T-helper 22 cell (primary cell): ENCODE measurements around the gene CSNK1G2.

Experiments
- DNase-seq: peaks from one replicate; pipeline ENCODE4 v3.0.0-alpha.2; 2020; ENCODE audit warnings: low read depth

The CSNK1G2 gene

DNA sequence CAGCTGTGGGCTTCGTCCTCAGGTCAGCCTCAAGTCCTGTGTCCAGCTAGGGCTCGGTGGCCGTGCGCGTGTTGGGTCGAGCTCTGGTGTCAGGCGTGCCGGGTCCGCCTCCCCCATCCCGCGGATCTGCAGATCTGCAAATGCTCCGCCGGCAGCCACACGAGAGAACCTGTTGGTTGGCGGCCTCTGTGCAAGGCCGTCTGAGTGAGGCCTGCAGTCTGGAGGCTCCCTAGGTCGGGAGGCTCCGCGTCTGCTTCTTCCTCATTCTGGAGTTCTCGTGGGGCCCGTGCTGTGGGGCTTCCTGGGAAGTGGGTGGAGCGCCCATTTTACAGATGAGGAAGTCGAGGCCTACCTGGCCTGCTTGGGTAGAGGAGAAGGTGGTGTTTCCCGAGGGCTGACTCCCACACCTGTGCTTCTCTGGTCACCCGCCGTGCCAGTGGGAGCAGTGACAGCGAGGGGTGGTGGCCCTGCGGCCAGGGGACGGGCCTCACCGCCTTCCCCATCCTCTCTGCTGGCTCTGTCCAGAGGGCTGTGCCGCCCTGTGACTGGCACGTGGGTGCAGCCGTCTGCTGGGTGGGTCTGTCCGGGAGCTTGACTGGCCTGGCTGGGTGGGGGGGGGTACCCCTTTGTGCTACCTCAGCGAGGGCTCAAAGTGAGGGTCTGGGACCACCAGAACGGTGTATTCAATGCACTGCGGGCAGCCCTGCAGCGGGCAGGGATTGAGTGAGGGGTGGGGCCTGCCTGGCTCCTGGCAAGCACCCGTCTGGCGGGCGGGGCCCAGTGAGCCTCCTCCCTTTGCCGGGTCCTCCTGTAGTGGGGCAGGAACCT is 3.3 kb downstream of the CSNK1G2 start:
- DNase-seq = no peak

DNA sequence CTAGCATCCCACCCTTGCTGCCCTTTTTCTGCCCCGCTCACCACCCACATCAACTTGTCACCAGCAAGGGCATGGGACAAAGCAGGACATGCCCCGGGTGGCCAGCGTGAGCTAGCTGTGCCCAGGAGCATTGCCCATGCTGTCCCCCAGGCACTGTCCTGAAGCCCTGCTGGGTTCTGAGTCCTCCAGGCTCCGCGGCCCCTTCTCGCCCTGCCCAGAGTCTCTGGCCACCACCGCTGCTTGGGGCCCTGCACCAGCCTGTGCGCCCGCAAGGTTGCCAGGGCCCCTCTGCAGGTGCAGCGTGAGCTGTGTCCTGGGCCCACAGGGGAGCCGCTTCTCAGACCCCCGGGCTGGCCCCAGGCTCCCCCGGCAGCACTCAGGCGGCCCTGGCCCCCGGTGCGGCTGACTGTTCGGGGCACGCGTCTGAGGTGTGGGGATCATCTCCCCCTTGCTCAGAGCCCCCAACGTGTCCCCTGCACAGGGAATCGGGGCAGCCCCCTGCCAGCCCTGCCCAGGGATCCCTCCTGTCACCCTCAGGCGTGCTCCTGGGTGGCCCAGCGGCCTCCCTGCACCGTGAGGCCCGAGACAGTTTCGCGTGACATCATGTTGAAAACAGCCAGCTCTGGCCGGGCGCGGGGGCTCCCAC is 4.1 kb downstream of the CSNK1G2 start:
- DNase-seq = no peak

DNA sequence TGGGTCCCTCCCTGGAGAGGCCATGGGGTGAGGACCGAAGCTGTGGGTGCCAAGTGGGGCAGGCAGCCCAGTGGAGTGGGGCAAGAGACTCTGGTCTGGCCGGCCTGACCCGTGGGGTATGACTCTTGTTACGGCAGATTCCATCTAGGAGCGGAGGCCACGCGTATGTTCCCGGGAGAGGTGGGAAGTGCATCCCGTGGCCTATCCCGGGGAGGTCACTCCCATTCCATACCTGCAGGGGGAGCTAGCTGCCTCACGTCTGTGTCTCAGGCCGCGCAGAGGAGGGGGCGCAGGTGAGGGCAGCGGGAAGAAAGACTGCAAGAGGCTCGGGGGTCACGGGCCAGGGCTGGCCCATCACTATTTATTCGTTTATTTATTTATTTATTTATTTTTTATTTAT is 4.9 kb downstream of the CSNK1G2 start:
- no peak for DNase-seq

DNA sequence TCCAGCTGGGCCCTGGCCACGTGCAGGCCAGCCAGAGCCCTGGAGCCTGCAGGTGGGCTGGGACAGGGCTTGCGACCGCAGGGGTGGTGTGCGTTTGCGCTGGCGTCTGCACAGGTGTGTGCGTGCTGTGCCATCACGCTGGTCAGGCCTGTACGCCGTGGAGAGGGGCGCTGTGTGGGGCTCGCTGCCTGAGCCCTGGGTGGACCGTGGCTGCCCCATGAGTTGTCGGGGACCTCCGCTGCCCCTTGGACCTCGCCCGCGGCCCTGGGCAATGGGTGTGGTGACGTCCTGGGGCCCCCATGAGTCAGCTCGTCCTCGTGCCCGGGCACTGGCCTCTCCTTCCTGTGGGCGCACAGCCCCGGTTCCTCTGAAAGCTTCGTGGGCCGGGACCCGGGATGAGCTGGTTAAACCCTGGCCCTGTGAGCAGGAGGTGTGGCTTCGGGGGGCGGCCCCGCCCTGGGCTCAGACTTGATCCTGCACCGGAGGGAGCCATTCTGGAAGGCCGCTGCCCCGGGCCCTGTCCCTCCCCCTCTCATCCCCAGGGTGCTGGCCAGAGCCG is 6.8 kb downstream of the CSNK1G2 start:
- no peak for DNase-seq

DNA sequence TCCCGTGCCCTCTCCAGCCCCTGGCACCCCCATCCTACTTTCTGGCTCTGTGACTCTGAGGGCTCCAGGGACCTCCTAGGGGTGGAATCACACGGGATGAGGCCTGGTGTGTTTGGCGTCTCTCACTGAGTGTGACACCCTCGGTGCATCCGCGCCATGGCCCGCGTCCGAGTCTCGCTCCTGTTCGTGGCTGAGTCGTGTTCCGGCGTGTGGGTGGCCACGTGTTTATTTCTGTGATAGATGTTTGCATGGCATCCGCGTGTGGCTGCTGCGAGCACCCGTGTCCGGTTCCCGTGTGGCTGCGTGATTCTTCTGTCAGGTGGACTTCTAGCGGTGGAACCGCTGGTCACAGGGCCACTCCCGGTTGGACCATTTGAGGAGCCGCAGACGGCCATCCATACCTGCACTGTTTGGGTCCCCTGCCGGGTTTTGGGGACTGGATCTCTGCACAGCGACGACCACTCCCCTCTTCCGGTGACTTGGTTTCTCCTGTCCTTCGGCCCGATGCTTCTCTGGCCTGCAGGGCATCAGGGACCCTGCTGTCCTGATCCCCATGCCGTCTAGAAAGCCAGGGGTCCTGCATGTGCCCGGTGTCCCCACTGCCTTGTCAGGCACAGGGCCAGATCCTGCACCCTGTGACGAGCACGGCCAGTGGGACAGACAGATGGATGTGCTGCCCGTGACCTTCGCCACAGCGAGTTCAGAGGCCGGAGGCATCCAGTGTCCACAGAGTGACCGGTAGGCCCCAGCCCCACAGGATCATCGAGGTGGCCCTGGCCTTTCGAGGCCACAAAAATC is 8.5 kb downstream of the CSNK1G2 start:
- DNase-seq = no peak

DNA sequence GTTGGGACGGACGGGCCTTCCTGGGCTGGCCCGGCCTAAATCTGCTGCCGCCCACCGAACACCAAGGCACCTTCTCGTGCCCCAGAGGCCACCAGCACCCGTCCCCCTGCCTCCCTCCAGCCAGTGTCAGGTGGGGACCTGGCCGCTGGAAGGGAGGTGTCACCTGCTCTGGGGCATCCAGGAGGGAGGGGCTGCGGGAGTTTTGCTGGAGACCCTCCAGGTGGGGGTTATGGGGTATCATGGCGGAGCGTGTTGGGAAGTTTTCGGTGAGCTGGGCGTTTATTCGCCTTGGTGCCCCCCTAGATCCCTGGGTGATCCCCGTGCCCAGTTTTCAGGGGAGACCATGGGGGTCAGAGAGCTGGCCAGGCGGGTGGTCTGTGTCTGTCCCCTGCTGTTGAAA is 9.7 kb downstream of the CSNK1G2 start:
- DNase-seq = no peak

DNA sequence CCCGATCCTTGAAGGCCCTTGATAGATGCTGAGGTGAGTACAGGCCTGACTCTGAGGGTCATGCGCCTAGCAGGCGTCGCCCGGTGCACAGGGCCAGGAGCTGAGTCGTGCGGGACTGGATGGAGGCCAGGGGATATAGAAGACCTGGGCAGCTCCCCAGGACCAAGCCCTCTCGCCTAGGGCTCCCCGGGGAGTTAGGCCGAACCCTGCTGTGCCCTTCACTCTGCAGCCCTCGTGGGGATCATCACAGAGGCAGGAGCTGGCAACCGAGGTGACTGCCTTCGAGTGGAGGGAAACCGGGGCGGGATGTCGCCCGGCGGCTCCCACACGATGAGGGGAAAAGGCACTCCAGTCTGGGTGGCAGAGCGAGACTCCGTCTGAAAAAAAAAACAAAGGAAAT is 11.7 kb downstream of the CSNK1G2 start:
- DNase-seq = no peak

DNA sequence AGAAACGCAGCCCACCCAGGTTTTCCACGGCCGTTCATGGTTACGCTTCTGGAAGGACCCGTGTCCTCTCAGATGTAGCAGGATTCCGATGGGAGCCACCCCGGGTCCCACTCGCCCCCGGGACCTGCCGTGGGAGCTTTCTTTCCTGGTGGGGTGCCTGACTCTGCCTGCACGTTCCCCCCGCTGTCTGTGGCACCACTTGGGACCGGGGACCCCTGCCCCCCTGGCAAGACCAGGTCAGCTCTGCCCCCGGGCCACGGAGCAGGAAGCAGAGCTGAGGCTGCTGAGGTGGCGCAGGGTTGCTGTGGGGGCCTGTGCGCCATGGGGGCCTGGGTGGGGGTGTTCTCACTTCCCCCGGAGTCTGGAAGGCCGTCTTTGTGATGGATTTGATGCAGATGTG is 12.1 kb downstream of the CSNK1G2 start:
- DNase-seq = no peak

DNA sequence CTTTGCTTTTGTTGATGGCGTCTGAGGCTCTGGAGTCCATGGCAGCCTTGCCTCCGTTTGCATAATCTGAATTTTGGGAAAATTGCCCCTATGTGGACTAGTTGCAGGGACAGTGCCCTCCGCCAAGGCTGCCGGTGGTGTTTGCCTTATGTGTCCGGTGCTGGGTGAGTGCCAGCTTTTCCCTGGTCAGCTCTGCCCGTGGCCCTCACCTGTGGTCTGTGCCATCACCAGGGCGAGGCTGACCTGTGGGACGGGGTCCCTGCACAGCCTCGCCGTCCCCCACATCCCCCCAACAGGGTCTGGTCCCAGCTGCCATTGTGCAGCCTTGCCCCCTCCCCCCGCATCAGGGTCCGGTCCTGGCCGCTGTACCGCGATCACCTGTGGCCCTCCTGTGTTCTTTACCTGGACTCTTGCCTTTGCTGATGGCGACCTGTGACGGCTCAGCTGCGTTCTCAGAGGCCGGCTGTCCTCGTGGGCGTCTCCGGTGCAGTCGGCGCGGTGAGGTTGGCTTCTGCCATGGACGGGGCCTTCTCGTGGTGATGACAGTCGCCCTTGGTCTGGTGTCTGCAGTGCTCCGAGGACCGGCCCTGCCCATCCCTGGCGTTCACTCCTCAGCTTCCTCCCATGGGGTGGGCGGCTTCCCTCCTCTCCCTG is 12.6 kb downstream of the CSNK1G2 start:
- DNase-seq = no peak

DNA sequence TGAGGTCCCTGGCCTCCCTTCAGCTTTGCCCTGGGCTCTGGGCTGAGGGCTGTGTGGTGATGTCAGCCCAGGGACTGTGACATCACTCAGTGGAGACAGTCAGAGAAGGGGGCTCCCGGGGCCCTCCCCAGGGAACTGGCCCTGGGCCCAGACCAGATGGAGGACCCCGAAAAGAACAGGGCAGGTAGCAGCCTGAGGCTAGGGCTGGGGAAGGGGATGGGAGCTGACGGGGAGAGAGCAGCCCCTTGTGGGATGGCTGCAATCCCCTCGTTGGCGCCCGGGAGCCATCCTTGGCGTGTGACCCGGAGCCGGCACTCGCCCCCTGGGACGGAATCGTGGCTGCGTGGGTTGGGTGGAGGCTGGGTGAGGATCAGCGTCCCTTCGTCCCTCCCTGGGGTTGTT is 13.6 kb downstream of the CSNK1G2 start:
- no peak for DNase-seq

DNA sequence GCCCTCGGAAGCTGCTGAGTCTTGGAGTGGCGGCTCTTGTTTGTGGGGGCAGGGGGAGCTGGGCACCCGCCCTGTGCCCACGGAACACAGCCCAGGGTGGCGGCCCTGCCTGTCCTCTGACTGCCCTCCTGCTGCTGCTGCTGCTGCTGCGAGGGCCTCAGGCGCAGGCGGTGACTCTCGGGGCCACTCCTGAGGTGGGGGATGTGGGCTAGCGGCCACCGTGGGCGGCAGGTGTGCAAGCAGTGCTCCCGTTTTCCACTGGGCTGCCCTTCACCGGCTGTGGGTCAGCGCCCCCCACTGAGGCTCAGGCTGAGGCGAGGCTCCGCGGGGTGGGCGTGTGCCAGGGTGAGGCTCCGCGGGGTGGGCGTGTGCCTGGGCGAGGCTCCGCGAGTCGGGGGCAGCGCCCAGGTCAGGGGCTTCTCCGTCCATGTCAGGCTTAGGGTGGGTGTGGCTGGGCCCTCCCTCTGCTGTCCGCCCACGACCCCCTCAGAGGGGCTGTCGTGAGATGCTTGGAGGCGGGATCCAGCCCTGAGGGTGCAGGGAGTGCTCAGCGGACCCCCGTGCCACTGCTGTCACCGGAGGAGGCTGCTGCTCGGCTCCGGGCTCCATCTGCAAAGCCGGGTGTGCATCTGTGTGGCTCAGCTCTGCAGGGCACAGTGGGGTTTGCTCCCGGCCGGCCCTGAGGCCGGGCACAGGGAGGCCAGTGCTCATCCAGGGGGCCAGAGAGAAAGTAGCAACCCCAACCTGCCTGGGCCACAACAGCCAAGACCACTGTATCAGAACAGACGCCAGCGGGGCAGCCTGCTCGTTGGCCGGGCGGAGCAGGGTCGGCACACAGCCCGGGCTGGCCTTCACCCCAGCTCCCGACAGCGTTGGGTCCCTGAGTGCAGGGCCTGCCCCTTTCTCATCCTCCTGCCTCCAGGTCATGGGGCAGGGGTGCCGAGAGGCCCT is 14.5 kb downstream of the CSNK1G2 start:
- no peak for DNase-seq

DNA sequence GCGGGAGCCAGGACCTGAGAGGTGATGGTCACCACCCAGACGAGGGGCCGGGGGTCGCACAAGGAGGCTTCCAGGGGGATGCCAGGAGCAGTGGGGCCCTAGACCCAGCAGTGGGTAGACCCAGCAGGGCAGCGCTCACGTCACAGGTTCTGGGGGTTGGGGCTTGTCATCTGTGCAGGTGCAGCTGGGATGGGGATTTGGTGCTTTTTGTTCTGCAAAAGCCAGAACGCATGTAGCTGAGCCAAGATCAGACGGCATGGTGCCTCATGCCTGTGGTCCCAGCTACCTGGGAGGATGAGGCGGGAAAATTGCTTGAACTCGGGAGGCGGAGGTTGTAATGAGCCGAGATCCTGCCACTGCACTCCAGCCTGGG is 15.1 kb downstream of the CSNK1G2 start:
- DNase-seq = no peak

DNA sequence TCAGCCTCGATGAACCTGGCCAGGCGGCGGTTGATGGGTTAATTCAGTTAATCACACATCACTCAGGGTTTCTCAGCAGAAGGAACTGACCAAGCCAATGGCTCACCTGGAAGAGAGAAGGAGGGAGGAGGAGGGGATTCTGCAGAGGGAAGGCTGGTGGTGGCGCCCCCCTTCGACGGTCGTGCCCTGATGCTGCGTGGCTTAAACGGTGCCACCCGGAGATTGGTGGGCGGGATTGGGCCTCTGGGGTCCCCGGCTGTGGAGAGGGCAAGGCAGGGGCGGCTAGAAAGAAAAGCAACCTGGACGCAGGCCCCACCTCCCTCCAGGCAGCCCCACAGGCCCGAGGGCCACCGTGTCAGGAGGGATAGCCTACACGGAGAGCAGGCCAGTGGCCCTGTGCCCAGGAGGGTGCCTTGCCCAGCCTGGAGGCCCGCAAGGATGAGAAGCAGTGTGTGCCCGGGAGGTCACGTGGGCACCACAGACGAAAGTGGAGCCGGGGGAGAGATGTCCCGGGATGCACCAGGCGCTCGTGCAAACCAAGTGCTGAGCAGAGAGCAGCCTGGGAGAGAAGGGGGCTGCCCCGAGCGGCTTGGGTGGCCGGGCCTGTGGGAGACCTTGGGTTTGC is 16.0 kb downstream of the CSNK1G2 start:
- no peak for DNase-seq

DNA sequence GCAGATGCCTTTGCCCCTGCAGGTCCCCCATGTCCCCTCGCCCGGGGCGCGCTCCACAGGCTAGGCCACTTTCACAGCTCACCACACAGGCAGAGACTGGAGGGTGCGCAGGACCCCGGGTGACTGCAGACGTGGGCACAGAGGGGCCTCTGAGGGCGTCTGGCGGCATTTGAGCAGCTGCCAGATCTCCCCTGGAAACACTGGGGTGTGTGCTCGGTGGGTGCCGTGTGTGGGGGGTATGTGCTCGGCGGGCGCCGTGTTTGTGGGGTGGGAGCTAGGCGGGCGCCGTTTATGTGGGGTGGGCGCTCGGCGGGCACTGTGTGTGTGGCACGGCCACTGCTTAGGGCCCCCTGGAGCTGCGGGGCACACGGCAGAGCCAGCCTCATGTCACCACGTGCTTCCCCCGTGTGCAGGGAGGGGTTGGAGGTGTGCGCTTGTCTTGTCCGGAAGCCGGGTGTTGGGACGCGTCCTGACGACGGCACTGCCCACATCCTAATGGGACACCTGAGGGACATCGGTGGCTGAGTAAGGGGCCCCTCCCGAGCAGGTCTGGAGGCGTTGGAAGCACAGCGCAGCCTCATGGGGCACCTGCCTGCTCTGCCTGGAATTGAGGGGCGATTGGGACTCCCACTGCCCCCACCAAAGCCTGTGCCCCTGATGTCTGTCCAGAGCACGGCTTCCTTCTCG is 16.7 kb downstream of the CSNK1G2 start:
- no peak for DNase-seq

DNA sequence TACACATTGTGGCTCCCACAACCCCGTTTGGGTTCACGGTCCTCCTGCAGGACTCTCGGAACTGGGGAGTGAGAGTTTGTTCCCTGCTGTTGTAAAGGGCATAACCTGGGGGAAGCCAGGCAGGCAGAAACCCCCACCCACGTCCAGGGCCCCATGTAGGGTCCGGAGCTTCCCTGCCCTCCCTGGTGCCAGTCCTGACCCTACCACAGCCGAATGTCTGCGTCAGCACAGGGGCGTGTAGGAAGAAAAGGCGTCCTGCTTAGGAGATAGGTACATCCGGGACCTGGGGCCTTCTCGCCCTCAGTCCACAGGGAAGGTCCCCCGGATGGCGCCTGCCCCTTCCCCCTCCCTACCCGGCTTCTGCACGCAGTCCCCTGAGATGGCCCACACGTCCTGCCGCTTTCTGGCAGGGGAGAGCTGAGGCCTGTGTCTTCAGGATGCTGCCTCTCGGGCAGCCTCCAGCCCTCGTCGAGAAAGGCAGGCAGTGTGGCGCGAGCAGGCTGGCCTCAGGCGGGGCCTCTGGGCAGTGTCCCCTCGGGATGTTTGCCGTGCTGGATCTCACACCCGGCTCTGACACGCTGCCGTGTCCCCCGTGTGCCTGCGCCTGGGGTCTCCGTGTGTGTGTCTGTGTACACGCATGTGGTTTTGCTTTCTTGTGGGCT is 19.1 kb downstream of the CSNK1G2 start:
- no peak for DNase-seq

DNA sequence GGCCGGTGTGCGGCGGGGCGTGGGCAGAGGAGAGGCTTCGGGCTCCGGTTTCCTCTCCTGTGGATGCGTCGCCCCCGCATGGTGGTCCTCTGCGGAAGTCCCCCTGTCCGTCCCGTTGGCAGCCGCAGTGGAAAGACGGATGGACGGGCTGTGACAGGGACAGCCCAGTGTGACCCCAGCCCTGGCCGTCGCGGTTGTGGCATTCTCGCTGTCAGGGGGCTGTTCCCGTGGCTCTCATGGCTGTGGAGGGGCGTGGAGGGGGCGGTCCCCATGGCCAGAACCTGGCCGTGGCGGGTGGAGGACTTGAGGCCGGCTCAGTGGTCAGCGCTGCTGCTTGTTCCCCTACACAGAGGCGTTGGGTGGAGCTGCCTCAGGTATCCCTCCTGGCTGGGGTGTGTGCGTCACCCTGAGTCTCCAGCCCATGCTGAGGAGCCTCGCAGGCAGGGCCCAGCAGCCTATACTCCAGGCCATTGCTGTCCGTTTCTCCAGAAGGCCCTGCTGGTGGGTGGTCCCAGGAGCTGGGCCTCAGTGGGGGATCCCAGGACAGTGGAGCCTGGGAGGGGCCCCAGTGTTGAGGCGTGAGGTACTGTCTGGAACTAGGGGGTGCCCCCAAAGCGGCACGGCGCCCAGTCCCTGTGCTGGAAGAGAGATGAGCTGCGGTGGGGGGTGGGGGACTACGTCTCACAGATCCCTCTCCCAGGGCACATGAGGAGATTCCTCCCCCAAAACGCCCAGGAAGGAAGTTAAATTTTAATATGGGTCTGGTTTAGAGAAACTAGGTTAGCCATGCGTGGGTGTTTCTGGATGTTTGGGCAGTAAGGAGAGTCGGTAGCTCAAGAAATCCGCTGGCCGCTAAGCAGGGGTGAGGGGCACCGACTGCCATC is 20.3 kb downstream of the CSNK1G2 start:
- no peak for DNase-seq

DNA sequence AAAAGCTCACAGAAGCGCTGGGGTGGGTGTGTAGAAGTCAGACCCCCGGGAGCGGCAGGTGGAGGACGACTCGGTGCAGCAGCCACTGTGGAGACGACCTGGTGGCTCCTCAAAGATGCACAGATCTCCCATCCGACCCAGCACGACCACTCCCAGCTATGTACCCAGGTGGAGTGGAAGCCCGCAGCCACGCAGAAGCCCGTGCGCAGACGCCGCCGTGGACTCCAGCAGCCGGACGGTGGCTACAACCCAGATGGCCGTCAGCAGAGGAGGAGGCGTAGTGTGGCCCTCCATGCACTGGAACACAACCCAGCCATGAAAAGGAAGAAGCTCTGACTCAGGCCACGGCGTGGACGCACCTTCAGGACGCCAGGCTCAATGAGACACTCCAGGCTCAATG is 21.7 kb downstream of the CSNK1G2 start:
- DNase-seq = no peak

DNA sequence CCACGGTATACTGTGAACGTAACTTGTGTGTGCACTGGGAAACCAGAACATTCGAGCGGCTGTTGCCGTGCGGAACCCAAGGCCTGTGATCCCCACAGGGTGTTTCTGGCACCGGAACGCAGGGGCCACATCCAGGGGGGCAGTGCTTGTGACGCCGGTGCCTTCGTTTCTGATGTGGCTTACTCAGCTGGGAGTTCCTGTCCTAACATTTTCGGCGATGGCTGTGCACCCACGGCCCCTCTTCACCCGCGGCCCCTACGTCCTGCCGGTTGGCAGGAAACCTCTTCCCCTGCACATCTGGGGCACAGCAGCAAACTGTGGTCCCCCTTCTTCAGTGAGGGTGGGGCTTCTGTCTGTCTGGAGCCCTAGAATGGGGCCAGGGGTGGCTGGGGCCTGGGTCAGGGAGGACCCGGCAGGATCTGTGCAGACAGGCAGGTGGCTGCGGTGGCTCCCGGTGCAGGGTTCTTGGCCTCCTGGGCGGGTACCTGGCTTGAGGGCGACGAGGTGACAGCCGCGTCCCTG is 26.2 kb downstream of the CSNK1G2 start:
- DNase-seq = no peak
